HEK293 (cell line): ENCODE data around the gene ABLIM3.

Source experiments
- ZFHX2 ChIP-seq: fragments of 450-650 bp; formaldehyde crosslinking; conservative IDR thresholded peaks from 2 replicates; pipeline ENCODE4 v1.5.1; 2016; ENCODE audit warnings: missing biosample characterization, missing genetic modification characterization
- ZSCAN30 ChIP-seq: fragments of 450-650 bp; IDR thresholded peaks from 2 replicates; pipeline ENCODE4 v1.5.1; 2018; ENCODE audit warnings: missing biosample characterization, mild to moderate bottlenecking, missing genetic modification characterization, moderate library complexity
- TF ChIP-seq, protein P1 (sequence below): fragments of 450-650 bp; formaldehyde crosslinking; IDR thresholded peaks from 2 replicates; pipeline ENCODE4 v1.5.1; 2016; ENCODE audit warnings: missing biosample characterization, missing genetic modification characterization

GRCh38 chr5:149151717-149152116 is 10.4 kb downstream of the ABLIM3 start:
- TF ChIP-seq ZFHX2 (no peak), ZSCAN30 (tag by site-specific recombination) (no peak)
- TF ChIP-seq, protein P1, sequence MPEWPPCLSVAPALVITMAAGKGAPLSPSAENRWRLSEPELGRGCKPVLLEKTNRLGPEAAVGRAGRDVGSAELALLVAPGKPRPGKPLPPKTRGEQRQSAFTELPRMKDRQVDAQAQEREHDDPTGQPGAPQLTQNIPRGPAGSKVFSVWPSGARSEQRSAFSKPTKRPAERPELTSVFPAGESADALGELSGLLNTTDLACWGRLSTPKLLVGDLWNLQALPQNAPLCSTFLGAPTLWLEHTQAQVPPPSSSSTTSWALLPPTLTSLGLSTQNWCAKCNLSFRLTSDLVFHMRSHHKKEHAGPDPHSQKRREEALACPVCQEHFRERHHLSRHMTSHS: no peak
